CD4-positive, alpha-beta T cell treated with Interleukin-15 for 4 hours (primary cell): ENCODE results near the gene RAB17.
"Not testable (repeated sequence)": the region's sequence is repeated elsewhere in the genome, so short reads cannot be mapped to it uniquely, and the experiment has no call there.

Experiments used
- DNase-seq: peaks from one replicate; pipeline ENCODE4 v3.0.0-alpha.2; 2020; ENCODE audit warnings: low spot score

RAB17 gene

GRCh38 chr2:237598468-237599208, 8.1 kb upstream of the RAB17 start:
- no peak for DNase-seq

- no peak for DNase-seq
Measured at GRCh38 chr2:237597196-237598145, 6.9 kb upstream of the RAB17 start.

- no peak for DNase-seq
Measured at GRCh38 chr2:237596520-237597195, 6.1 kb upstream of the RAB17 start.

- DNase-seq = not testable (repeated sequence)
Measured at GRCh38 chr2:237595829-237596519, 5.4 kb upstream of the RAB17 start.

GRCh38 chr2:237594514-237594871, 4.0 kb upstream of the RAB17 start:
- DNase-seq = no peak

GRCh38 chr2:237593596-237594320, 3.2 kb upstream of the RAB17 start:
- DNase-seq = no peak

- DNase-seq = no peak
Measured at GRCh38 chr2:237593036-237593435, 2.5 kb upstream of the RAB17 start.

- DNase-seq = no peak
Measured at GRCh38 chr2:237592425-237592980, 2.0 kb upstream of the RAB17 start.

- no peak for DNase-seq
Measured at GRCh38 chr2:237591141-237591881, 777 bp upstream of the RAB17 start.

GRCh38 chr2:237588044-237588696, 2.4 kb downstream of the RAB17 start:
- DNase-seq = no peak

GRCh38 chr2:237585590-237586221, 4.8 kb downstream of the RAB17 start:
- no peak for DNase-seq

GRCh38 chr2:237583385-237584295, 6.9 kb downstream of the RAB17 start:
- no peak for DNase-seq

- DNase-seq = peak; percentile 53
Measured at GRCh38 chr2:237581751-237582746, 8.5 kb downstream of the RAB17 start.

GRCh38 chr2:237581326-237581725, 9.2 kb downstream of the RAB17 start:
- DNase-seq = no peak

- DNase-seq = no peak
Measured at GRCh38 chr2:237577956-237578870, 12.3 kb downstream of the RAB17 start.

- no peak for DNase-seq
Measured at GRCh38 chr2:237577458-237577857, 13.1 kb downstream of the RAB17 start.
